Activated naive CD4-positive, alpha-beta T cell treated with anti-CD3 and anti-CD28 coated beads, Interleukin-2, amount 50 U/mL, for 24 hours (primary cell): ENCODE results near the gene MYRIP.

Source experiments
- H3K27ac Mint-ChIP-seq: one replicate; pipeline ENCODE4 v1.8.0; 2021; ENCODE audit warnings: mild to moderate bottlenecking, mixed read lengths
- H3K27me3 Mint-ChIP-seq: one replicate; pipeline ENCODE4 v1.8.0; 2021; ENCODE audit warnings: mixed read lengths
- H3K36me3 Mint-ChIP-seq: one replicate; pipeline ENCODE4 v1.8.0; 2021; ENCODE audit warnings: mixed read lengths
- H3K4me1 Mint-ChIP-seq: one replicate; pipeline ENCODE4 v1.8.0; 2021; ENCODE audit warnings: mixed read lengths
- H3K4me3 Mint-ChIP-seq: one replicate; pipeline ENCODE4 v1.8.0; 2021; ENCODE audit warnings: mild to moderate bottlenecking, mixed read lengths
- H3K9me3 Mint-ChIP-seq: one replicate; pipeline ENCODE4 v1.8.0; 2021; ENCODE audit warnings: mixed read lengths

Gene MYRIP

GRCh38 chr3:40299721-40300335 lies 490.4 kb downstream of the MYRIP start:
- no peaks in the 10 kb centered on the region for H3K4me1 Mint-ChIP-seq
- no peaks in the 10 kb centered on the region for H3K9me3 Mint-ChIP-seq
- peaks cover 17% of the 10 kb centered on the region for H3K36me3 Mint-ChIP-seq
- no peak overlapping the region for H3K4me3 Mint-ChIP-seq
- no peaks in the 10 kb centered on the region for H3K27me3 Mint-ChIP-seq
- no peak overlapping the region for H3K27ac Mint-ChIP-seq

GRCh38 chr3:40302784-40303183 lies 493.4 kb downstream of the MYRIP start:
- Mint-ChIP-seq H3K27ac (no peak overlapping the region), H3K9me3 (no peaks in the 10 kb centered on the region), H3K27me3 (no peaks in the 10 kb centered on the region), H3K4me3 (no peak overlapping the region), H3K36me3 (peaks cover 5% of the 10 kb centered on the region), H3K4me1 (no peaks in the 10 kb centered on the region)

GRCh38 chr3:40304352-40304751 lies 494.9 kb downstream of the MYRIP start:
- H3K9me3 Mint-ChIP-seq, result no peaks in the 10 kb centered on the region
- H3K4me1 Mint-ChIP-seq, result peaks cover 5% of the 10 kb centered on the region
- H3K36me3 Mint-ChIP-seq, result peaks cover 5% of the 10 kb centered on the region
- H3K4me3 Mint-ChIP-seq, result no peak overlapping the region
- no peaks in the 10 kb centered on the region for H3K27me3 Mint-ChIP-seq
- H3K27ac Mint-ChIP-seq, result no peak overlapping the region

DNA sequence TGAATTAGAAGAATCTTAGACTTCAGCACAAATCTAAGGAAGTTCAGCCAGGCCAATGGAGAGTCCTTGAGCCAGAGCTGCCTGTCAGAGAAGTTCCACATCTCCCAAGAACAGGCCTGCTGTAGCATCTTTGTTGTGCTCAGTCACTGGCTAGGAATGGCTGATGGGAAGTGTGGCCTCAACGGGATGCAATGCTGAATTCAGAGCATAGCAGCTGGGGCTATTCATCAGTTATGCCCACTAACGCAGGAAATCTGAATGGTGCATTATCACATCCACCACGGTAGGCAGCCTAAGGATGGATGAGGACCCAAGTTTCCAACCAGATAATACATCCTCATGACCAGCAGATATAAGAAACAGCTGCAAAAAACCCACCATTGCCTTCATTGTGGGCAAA lies 496.9 kb downstream of the MYRIP start:
- Mint-ChIP-seq H3K4me3 (no peak overlapping the region), H3K27me3 (no peaks in the 10 kb centered on the region), H3K4me1 (peaks cover 12% of the 10 kb centered on the region), H3K27ac (no peak overlapping the region), H3K36me3 (peaks cover 6% of the 10 kb centered on the region), H3K9me3 (no peaks in the 10 kb centered on the region)

DNA sequence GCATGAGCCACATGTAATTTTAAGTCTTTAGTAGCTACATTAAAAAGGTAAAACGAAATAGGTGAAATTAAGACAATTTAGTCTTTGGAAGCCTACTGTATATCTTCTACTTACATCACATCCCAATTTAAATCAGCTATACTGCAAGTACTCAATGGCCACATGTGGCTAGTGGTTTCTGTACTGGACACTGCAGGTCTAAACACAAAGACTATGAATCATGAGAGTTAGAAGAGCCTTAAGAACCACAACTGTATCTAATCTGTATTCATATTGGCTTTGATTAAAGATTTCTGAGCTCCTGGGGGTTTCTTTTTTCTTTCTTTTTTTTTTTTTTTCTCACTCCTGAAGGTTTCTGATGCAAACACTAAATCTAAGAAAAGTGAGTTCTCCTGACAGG lies 497.8 kb downstream of the MYRIP start:
- Mint-ChIP-seq H3K4me3 (no peak overlapping the region), H3K4me1 (peaks cover 21% of the 10 kb centered on the region), H3K27me3 (no peaks in the 10 kb centered on the region), H3K9me3 (no peaks in the 10 kb centered on the region), H3K27ac (no peak overlapping the region), H3K36me3 (peaks cover 7% of the 10 kb centered on the region)

DNA sequence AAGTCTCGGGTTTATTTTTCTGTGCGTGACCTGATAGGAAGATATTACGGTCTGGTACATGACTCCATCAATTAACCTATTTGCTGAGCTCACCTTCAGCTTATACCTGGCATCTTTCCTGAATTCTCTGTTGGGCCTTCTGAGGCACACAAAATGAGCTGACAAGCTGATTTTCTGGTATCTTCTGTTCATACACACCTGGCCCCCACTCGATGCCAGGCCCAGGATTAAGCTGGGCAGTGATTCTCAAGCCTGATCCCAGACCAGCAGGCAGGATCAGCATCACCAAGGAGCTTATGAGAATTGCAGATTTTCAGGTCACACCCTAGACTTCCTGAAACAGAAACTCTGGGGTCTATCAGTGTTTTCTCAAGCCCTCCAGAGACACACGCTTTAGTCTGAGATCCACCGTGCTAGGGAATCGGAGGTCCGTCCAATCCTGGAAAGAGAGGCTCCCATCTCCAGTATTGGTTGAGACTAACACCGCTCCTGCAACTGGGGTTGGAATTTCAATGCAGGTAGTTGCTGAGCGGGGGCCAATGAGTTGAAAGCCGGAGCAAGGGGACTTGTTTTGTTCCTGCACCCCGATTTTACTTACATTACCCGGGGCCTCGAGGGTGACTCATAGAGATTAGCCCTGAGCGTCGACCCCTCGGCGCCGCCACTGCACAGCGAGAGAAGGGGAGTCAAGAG lies 499.5 kb downstream of the MYRIP start:
- peak overlapping the region; percentile 100 for H3K4me3 Mint-ChIP-seq
- peaks cover 7% of the 10 kb centered on the region for H3K36me3 Mint-ChIP-seq
- peaks cover 28% of the 10 kb centered on the region for H3K4me1 Mint-ChIP-seq
- peak overlapping the region; percentile 100 for H3K27ac Mint-ChIP-seq
- H3K9me3 Mint-ChIP-seq, result no peaks in the 10 kb centered on the region
- no peaks in the 10 kb centered on the region for H3K27me3 Mint-ChIP-seq

GRCh38 chr3:40309418-40309924 lies 500.1 kb downstream of the MYRIP start, which contains the start of gene EIF1B:
TSS of gene EIF1B (plus strand) at chr3:40309707. CDS start at chr3:40309942, 235 bp downstream.
- H3K27me3 Mint-ChIP-seq, result no peaks in the 10 kb centered on the region

More at GRCh38 chr3:40309418-40309924, 500.1 kb downstream of the MYRIP start, which contains the start of gene EIF1B:
- no peaks in the 10 kb centered on the region for H3K9me3 Mint-ChIP-seq
- H3K4me1 Mint-ChIP-seq, result peaks cover 28% of the 10 kb centered on the region
- H3K36me3 Mint-ChIP-seq, result peaks cover 7% of the 10 kb centered on the region
- H3K4me3 Mint-ChIP-seq, result peak within 1 kb of the TSS; percentile 100
- peak within 1 kb of the TSS; percentile 100 for H3K27ac Mint-ChIP-seq
